Neural progenitor cell (in vitro differentiated cells): Measurements from ENCODE around the gene TBCK. TPM values are rescaled to one million over a fixed set of nuclear protein-coding genes. Genes with fewer than 3 reads are reported as not detected.

Experiments
- DNase-seq: peaks from one replicate; pipeline ENCODE4 v3.0.0-alpha.2; 2016; ENCODE audit warnings: low spot score
- H2AFZ ChIP-seq: fragments of 200-600 bp; sonication (generic); replicated peaks from 2 replicates; pipeline ENCODE4 v1.6.1; 2016; ENCODE audit warnings: antibody characterized with exemption
- H3F3A ChIP-seq: fragments of 200-600 bp; sonication (generic); 2 replicates; pipeline ENCODE4 v1.6.1; 2016; ENCODE audit warnings: antibody characterized with exemption, low read depth
- H3K27ac ChIP-seq: fragments of 200-600 bp; sonication (generic); 2 replicates; pipeline ENCODE4 v1.5.1; 2016; ENCODE audit warnings: mild to moderate bottlenecking
- H3K27me3 ChIP-seq: fragments of 200-600 bp; sonication (generic); 2 replicates; pipeline ENCODE4 v1.6.1; 2016; ENCODE audit warnings: mild to moderate bottlenecking, moderate library complexity
- H3K36me3 ChIP-seq: fragments of 200-600 bp; sonication (generic); 2 replicates; pipeline ENCODE4 v1.5.1; 2016
- H3K4me1 ChIP-seq: fragments of 200-600 bp; sonication (generic); 2 replicates; pipeline ENCODE4 v1.6.1; 2016; ENCODE audit warnings: mixed run types
- H3K4me2 ChIP-seq: fragments of 200-600 bp; sonication (generic); 2 replicates; pipeline ENCODE4 v1.6.1; 2016
- H3K4me3 ChIP-seq: fragments of 200-600 bp; sonication (generic); 2 replicates; pipeline ENCODE4 v1.5.1; 2016
- H3K79me2 ChIP-seq: fragments of 200-600 bp; sonication (generic); 2 replicates; pipeline ENCODE4 v1.6.1; 2016; ENCODE audit warnings: low read depth
- H3K9ac ChIP-seq: fragments of 200-600 bp; sonication (generic); 2 replicates; pipeline ENCODE4 v1.6.1; 2016
- H3K9me3 ChIP-seq: fragments of 200-600 bp; sonication (generic); 2 replicates; pipeline ENCODE4 v1.5.1; 2016; ENCODE audit warnings: low read depth
- H4K20me1 ChIP-seq: fragments of 200-600 bp; sonication (generic); 2 replicates; pipeline ENCODE4 v1.6.1; 2016; ENCODE audit warnings: low read depth
- H3K27ac Mint-ChIP-seq: 3 replicates; pipeline ENCODE4 v1.8.0; 2021; ENCODE audit warnings: mixed read lengths
- H3K27me3 Mint-ChIP-seq: 2 replicates; pipeline ENCODE4 v1.8.0; 2022; ENCODE audit warnings: low read depth, mild to moderate bottlenecking, inconsistent platforms, moderate library complexity, mixed read lengths; ENCODE audit not compliant: insufficient read depth
- H3K36me3 Mint-ChIP-seq: 3 replicates; pipeline ENCODE4 v1.8.0; 2021; ENCODE audit warnings: mixed read lengths
- H3K4me1 Mint-ChIP-seq: 3 replicates; pipeline ENCODE4 v1.8.0; 2021; ENCODE audit warnings: mixed read lengths
- H3K4me3 Mint-ChIP-seq: 3 replicates; pipeline ENCODE4 v1.8.0; 2021; ENCODE audit warnings: mild to moderate bottlenecking, moderate library complexity, mixed read lengths
- H3K9me3 Mint-ChIP-seq: 3 replicates; pipeline ENCODE4 v1.8.0; 2020; ENCODE audit warnings: mixed read lengths
- EZH2 ChIP-seq: fragments of 200-600 bp; sonication (generic); IDR thresholded peaks from 2 replicates; pipeline ENCODE4 v1.6.1; 2017; ENCODE audit warnings: antibody characterized with exemption, mild to moderate bottlenecking, moderate library complexity
- EZH2phosphoT487 ChIP-seq: fragments of 200-600 bp; sonication (generic); IDR thresholded peaks from 2 replicates; pipeline ENCODE4 v1.6.1; 2017; ENCODE audit warnings: antibody characterized with exemption
- total RNA-seq: library from RNA; depleted of rRNA; stranded (reverse); fragments of >200 nt; gene quantifications from 2 replicates; pipeline ENCODE4 v1.2.3, GENCODE V29; 2015; ENCODE audit warnings: low replicate concordance
- TF ChIP-seq, protein P1 (sequence below): fragments of 200-600 bp; sonication (generic); IDR thresholded peaks from 2 replicates; pipeline ENCODE4 v1.5.1; 2017; ENCODE audit warnings: antibody characterized with exemption, mild to moderate bottlenecking

Gene TBCK
- total RNA-seq, 1 donor from 2014 or later, result 69.8 TPM

DNA sequence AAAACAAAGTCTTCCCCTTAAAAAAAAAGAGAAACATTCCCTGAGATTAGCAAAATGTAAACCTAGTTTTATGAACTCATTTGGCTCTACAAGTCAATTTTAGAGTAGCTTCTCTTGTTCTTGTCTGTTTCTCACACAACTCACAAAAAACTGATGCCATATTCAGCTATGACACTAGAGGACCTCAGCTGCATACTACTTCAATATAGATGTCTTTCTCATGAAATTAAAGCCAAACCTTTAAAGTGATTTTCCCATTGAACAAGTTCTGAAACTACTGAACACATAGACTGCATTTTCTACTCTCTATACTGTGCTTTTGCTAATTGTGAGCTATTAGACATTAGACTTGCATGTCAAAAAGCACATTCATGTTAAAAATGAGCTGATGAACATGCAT is 49.8 kb downstream of the TBCK start:
- TF ChIP-seq, protein P1, sequence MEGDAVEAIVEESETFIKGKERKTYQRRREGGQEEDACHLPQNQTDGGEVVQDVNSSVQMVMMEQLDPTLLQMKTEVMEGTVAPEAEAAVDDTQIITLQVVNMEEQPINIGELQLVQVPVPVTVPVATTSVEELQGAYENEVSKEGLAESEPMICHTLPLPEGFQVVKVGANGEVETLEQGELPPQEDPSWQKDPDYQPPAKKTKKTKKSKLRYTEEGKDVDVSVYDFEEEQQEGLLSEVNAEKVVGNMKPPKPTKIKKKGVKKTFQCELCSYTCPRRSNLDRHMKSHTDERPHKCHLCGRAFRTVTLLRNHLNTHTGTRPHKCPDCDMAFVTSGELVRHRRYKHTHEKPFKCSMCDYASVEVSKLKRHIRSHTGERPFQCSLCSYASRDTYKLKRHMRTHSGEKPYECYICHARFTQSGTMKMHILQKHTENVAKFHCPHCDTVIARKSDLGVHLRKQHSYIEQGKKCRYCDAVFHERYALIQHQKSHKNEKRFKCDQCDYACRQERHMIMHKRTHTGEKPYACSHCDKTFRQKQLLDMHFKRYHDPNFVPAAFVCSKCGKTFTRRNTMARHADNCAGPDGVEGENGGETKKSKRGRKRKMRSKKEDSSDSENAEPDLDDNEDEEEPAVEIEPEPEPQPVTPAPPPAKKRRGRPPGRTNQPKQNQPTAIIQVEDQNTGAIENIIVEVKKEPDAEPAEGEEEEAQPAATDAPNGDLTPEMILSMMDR, result peak; percentile 38
- TF ChIP-seq EZH2phosphoT487 (no peak), EZH2 (no peak)

GRCh38 chr4:106264331-106264728 is 51.7 kb downstream of the TBCK start:
- no peak for DNase-seq
- no peak overlapping the region for H3K27ac ChIP-seq
- H3K4me2 ChIP-seq, result no peak overlapping the region
- TF ChIP-seq EZH2 (no peak), EZH2phosphoT487 (no peak)
- TF ChIP-seq, protein P1, result no peak
- no peaks in the 10 kb centered on the region for H3K4me1 ChIP-seq
- H3K4me3 ChIP-seq, result no peak overlapping the region
- no peaks in the 10 kb centered on the region for H3K27me3 ChIP-seq
- no peaks in the 10 kb centered on the region for H3K36me3 Mint-ChIP-seq
- no peaks in the 10 kb centered on the region for H3K27me3 Mint-ChIP-seq
- no peak overlapping the region for H2AFZ ChIP-seq
- no peaks in the 10 kb centered on the region for H3K79me2 ChIP-seq
- no peaks in the 10 kb centered on the region for H3K9me3 ChIP-seq
- H3K9ac ChIP-seq, result no peak overlapping the region
- no peaks in the 10 kb centered on the region for H3K9me3 Mint-ChIP-seq
- H3K27ac Mint-ChIP-seq, result no peak overlapping the region
- no peaks in the 10 kb centered on the region for H3K36me3 ChIP-seq
- no peak overlapping the region for H3K4me3 Mint-ChIP-seq
- no peaks in the 10 kb centered on the region for H3K4me1 Mint-ChIP-seq
- no peaks in the 10 kb centered on the region for H3F3A ChIP-seq
- H4K20me1 ChIP-seq, result peaks cover 4% of the 10 kb centered on the region

More for the DNA sequence above, 49.8 kb downstream of the TBCK start:
- H3K27me3 ChIP-seq, result no peaks in the 10 kb centered on the region
- Mint-ChIP-seq H3K36me3 (no peaks in the 10 kb centered on the region), H3K27ac (no peak overlapping the region), H3K4me3 (no peak overlapping the region), H3K27me3 (no peaks in the 10 kb centered on the region), H3K4me1 (no peaks in the 10 kb centered on the region), H3K9me3 (no peaks in the 10 kb centered on the region)
- H3K36me3 ChIP-seq, result no peaks in the 10 kb centered on the region
- DNase-seq, result no peak
- H3K27ac ChIP-seq, result no peak overlapping the region
- H3K4me2 ChIP-seq, result no peak overlapping the region
- H3F3A ChIP-seq, result no peaks in the 10 kb centered on the region
- H2AFZ ChIP-seq, result no peak overlapping the region
- peaks cover 4% of the 10 kb centered on the region for H4K20me1 ChIP-seq
- H3K4me3 ChIP-seq, result no peak overlapping the region
- no peak overlapping the region for H3K9ac ChIP-seq
- H3K4me1 ChIP-seq, result no peaks in the 10 kb centered on the region
- no peaks in the 10 kb centered on the region for H3K79me2 ChIP-seq
- H3K9me3 ChIP-seq, result no peaks in the 10 kb centered on the region

DNA sequence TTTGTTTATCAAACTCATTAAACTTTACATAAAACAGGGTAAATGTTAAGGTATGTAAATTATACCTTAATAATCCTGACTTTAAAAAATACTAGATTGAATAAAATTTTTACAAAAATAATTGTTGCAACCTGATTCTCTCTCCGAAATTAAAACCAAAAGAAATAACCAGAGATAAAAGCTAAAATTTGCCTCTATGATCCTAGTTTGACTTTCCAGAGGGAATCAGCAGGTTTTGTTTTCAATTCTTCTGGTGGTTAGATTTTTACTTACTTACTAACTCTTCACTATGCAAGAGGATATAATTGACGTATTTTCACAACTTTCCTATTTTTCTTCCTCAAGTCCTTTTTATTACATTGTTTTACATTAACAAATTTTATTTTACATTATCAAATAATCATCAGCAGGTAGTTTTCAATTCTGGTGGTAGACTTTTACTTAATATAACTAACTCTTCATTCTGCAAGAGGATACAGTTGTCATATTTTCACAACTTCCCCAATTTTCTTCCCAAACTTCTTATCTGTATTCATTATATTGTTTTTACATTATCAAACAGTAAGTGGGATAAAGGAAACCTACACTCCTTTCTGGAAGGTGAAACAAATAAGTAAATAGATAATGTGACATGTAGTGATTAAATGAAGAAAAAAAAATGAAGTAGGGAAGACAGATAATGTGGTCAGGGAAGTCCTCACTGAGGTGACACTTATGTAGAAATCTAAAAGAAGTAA is 52.2 kb downstream of the TBCK start:
- H3K79me2 ChIP-seq, result no peaks in the 10 kb centered on the region
- H3K4me2 ChIP-seq, result no peak overlapping the region
- no peak overlapping the region for H3K27ac ChIP-seq
- no peaks in the 10 kb centered on the region for H3K4me1 Mint-ChIP-seq
- H3K4me3 Mint-ChIP-seq, result no peak overlapping the region
- no peak overlapping the region for H3K9ac ChIP-seq
- no peaks in the 10 kb centered on the region for H3K4me1 ChIP-seq
- H3K36me3 Mint-ChIP-seq, result no peaks in the 10 kb centered on the region
- no peaks in the 10 kb centered on the region for H3K9me3 ChIP-seq
- no peaks in the 10 kb centered on the region for H3K27me3 Mint-ChIP-seq
- no peaks in the 10 kb centered on the region for H3F3A ChIP-seq
- no peak for DNase-seq
- no peak overlapping the region for H2AFZ ChIP-seq
- H4K20me1 ChIP-seq, result peaks cover 4% of the 10 kb centered on the region
- H3K27ac Mint-ChIP-seq, result no peak overlapping the region
- H3K4me3 ChIP-seq, result no peak overlapping the region
- H3K9me3 Mint-ChIP-seq, result no peaks in the 10 kb centered on the region
- no peaks in the 10 kb centered on the region for H3K36me3 ChIP-seq
- TF ChIP-seq EZH2phosphoT487 (no peak), EZH2 (no peak)
- TF ChIP-seq, protein P1, result no peak
- H3K27me3 ChIP-seq, result no peaks in the 10 kb centered on the region
